ENCODE measurements around the gene YARS2. TPM values are rescaled to one million over a fixed set of nuclear protein-coding genes. Genes with fewer than 3 reads are reported as not detected.

Gene YARS2
- total and polyA plus RNA-seq, 11 donors = 7.7 to 20.6 (median 14.2) TPM

DNA sequence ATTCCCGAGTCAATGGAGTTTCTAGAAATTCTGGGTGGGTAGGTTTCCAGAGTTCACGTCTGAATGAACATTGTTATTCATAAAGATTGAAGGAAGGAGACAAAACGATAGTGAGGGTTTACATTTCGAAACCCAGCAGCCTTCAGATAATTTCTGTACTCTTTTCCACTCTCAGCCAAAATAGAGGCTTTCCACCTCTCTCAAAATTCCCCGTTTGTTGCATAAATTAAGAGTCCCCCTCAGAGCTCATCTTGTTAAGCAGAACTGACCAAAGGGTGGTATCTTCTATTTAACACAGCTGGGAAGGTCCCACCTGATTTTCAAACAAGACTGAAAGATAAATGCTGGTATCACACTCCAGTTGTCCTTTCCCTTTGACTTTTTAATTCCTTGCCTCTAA, 21.5 kb upstream of the YARS2 start:
- intact Hi-C loops (cut with DNase I) = loop anchor here in 1 of 10 donors (5.0 kb wide), 1 partner anchor 150 kb away; no protein-coding TSS in a partner anchor
- Histone ChIP-seq H3K36me3 (no peaks in the 10 kb centered on the region), H3K4me3 (no peak overlapping the region), H3K9me3 (no peaks in the 10 kb centered on the region), H3K4me1 (no peaks in the 10 kb centered on the region), H3K27me3 (peaks cover 0 to 4% (median 0%) of the 10 kb centered on the region in 9 donors), H3K27ac (no peak overlapping the region)
- TF ChIP-seq, protein P1, sequence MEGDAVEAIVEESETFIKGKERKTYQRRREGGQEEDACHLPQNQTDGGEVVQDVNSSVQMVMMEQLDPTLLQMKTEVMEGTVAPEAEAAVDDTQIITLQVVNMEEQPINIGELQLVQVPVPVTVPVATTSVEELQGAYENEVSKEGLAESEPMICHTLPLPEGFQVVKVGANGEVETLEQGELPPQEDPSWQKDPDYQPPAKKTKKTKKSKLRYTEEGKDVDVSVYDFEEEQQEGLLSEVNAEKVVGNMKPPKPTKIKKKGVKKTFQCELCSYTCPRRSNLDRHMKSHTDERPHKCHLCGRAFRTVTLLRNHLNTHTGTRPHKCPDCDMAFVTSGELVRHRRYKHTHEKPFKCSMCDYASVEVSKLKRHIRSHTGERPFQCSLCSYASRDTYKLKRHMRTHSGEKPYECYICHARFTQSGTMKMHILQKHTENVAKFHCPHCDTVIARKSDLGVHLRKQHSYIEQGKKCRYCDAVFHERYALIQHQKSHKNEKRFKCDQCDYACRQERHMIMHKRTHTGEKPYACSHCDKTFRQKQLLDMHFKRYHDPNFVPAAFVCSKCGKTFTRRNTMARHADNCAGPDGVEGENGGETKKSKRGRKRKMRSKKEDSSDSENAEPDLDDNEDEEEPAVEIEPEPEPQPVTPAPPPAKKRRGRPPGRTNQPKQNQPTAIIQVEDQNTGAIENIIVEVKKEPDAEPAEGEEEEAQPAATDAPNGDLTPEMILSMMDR (IDR thresholded peaks at IDR 0.05) = no peak
- no peak for TF ChIP-seq POLR2A (IDR thresholded peaks at IDR 0.05)
- 53 to 72% (median 58%) methylated on average over 5 of the region's 5 CpGs for WGBS, 4 donors
- ATAC-seq = no peak
- DNase-seq = no peak

DNA sequence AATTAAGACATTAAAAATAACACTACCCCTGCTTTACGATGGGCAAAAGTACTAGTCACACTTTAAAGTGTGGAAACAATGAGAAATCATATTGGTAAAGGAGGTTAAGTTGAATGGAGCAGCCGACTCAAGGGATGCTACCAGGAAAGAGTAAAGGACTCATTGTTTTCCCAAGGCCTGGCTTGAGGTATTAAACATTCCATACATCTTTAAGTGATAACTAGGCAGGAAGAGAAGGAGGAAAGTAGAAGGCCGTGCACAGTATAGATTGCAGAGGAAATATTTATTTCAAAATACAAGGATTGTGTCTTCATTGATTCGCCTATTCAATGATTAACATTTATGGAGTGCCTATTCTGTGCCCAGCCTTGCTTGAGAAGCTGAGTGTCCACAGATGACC, 20.6 kb upstream of the YARS2 start:
- DNase-seq (no peak), ATAC-seq (no peak)
- Histone ChIP-seq H3K4me1 (no peaks in the 10 kb centered on the region), H3K27ac (no peak overlapping the region), H3K27me3 (peaks cover 0 to 4% (median 0%) of the 10 kb centered on the region in 9 donors), H3K36me3 (no peaks in the 10 kb centered on the region), H3K9me3 (no peaks in the 10 kb centered on the region), H3K4me3 (no peak overlapping the region)
- 68 to 80% (median 71%) methylated on average over 4 of the region's 4 CpGs for WGBS, 4 donors
- TF ChIP-seq, protein P1 (IDR thresholded peaks at IDR 0.05) = no peak
- no peak for TF ChIP-seq POLR2A (IDR thresholded peaks at IDR 0.05)
- intact Hi-C loops (cut with DNase I) = loop anchor here in 1 of 10 donors (5.0 kb wide), 1 partner anchor 151 kb away; no protein-coding TSS in a partner anchor

DNA sequence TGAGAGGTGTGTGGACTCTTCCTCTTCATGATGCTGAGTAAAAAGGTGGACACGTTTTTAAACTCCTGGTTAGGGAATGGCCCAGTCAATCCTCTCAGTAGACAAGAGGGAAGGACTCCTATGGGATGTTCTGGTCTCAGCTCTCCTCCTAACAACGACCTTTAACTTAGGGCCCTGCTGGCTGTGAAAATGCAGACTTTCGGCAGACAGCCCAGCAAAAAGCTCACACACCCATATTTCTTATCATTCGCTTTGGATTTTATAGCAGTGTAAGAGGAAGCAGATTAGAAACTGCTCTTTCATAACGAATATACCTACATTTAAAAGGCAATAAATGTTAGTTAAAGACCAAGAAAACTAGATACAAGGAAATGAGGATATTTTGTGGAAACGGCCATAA, 18.0 kb upstream of the YARS2 start:
- 50 to 62% (median 57%) methylated on average over 6 of the region's 6 CpGs for WGBS, 4 donors
- peaks cover 0 to 4% (median 0%) of the 10 kb centered on the region in 9 donors for H3K27me3 ChIP-seq
- intact Hi-C loops (cut with DNase I) = no loop called here

GRCh38 chr12:32770141-32770540, 14.4 kb upstream of the YARS2 start:
- DNase-seq = no peak
- no peaks in the 10 kb centered on the region for H3K4me1 ChIP-seq
- H3K27ac ChIP-seq = no peak overlapping the region
- H3K9me3 ChIP-seq = no peaks in the 10 kb centered on the region
- TF ChIP-seq POLR2A (IDR thresholded peaks at IDR 0.05) = no peak
- no peak overlapping the region for H3K4me3 ChIP-seq
- intact Hi-C loops (cut with DNase I) = no loop called here
- ATAC-seq = no peak
- WGBS, 4 donors = 51 to 68% (median 64%) methylated on average over 1 of the region's 1 CpG
- H3K27me3 ChIP-seq = peaks cover 0 to 6% (median 0%) of the 10 kb centered on the region in 9 donors
- H3K36me3 ChIP-seq = no peaks in the 10 kb centered on the region

More for the DNA sequence above, 18.0 kb upstream of the YARS2 start:
- Histone ChIP-seq H3K36me3 (no peaks in the 10 kb centered on the region), H3K4me1 (no peaks in the 10 kb centered on the region), H3K27ac (no peak overlapping the region), H3K9me3 (no peaks in the 10 kb centered on the region), H3K4me3 (no peak overlapping the region)
- TF ChIP-seq, protein P1 (IDR thresholded peaks at IDR 0.05) = no peak
- no peak for TF ChIP-seq POLR2A (IDR thresholded peaks at IDR 0.05)
- DNase-seq (no peak), ATAC-seq (no peak)

DNA sequence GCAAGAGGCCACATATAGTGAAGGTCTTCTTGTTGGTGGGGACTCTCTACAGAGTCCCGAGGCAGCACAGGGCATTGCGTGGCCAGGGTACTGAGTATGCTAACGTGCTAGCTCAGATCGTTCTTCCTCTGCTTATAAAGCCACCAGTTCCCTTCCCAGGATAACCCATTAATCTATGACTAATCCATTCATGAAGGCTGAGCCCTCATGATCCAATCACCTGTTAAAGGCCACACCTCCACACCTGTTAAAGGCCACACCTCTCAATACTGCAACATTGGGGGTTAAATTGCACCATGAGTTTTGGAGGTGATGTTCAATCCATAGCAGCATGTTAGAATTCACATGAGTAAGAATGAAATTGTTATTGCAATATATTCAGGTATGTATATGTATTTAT, 12.8 kb upstream of the YARS2 start:
- no peak overlapping the region for H3K4me3 ChIP-seq
- WGBS, 4 donors = 69 to 86% (median 82%) methylated on average over 4 of the region's 4 CpGs
- intact Hi-C loops (cut with DNase I) = no loop called here
- TF ChIP-seq, protein P1 (IDR thresholded peaks at IDR 0.05) = no peak
- no peak for TF ChIP-seq POLR2A (IDR thresholded peaks at IDR 0.05)
- no peaks in the 10 kb centered on the region for H3K36me3 ChIP-seq
- H3K27ac ChIP-seq = no peak overlapping the region
- no peaks in the 10 kb centered on the region for H3K4me1 ChIP-seq
- no peaks in the 10 kb centered on the region for H3K9me3 ChIP-seq
- DNase-seq = no peak
- ATAC-seq = no peak
- peaks cover 0 to 6% (median 0%) of the 10 kb centered on the region in 9 donors for H3K27me3 ChIP-seq

All from heart left ventricle (tissue), 16 donors.